Liver (tissue), 9 donors: ENCODE results near the gene MADCAM1. TPM values are rescaled to one million over a fixed set of nuclear protein-coding genes. Genes with fewer than 3 reads are reported as not detected.

ENCODE experiments used
- DNase-seq: peaks from one replicate; pipeline ENCODE4 v3.0.0-alpha.2; 2017; ENCODE audit warnings: low spot score
- H3K27ac ChIP-seq, 2 donors: one replicate each; pipeline ENCODE4 v1.7.0; 2013; ENCODE audit warnings: inconsistent platforms in 2 of 2, low read length in 2 of 2, control low read depth in 1 of 2, low read depth in 1 of 2, mild to moderate bottlenecking in 1 of 2
- H3K27me3 ChIP-seq, 4 donors: one replicate each; pipeline versions ENCODE4 v1.6.1 to v1.7.0; 2013; ENCODE audit warnings: low read length in 3 of 4, inconsistent platforms in 1 of 4, mild to moderate bottlenecking in 1 of 4, moderate library complexity in 1 of 4; ENCODE audit not compliant: control insufficient read depth in 4 of 4, insufficient read depth in 4 of 4
- H3K36me3 ChIP-seq, 4 donors: one replicate each; pipeline versions ENCODE4 v1.6.1 to v1.7.0; 2013; ENCODE audit warnings: low read length in 3 of 4, mild to moderate bottlenecking in 3 of 4, low read depth in 1 of 4, moderate library complexity in 1 of 4; ENCODE audit not compliant: control insufficient read depth in 4 of 4, insufficient read depth in 3 of 4
- H3K4me1 ChIP-seq, 4 donors: one replicate each; pipeline versions ENCODE4 v1.6.1 to v1.7.0; 2013; ENCODE audit warnings: low read length in 3 of 4, mild to moderate bottlenecking in 3 of 4, moderate library complexity in 1 of 4; ENCODE audit not compliant: control insufficient read depth in 4 of 4, insufficient read depth in 4 of 4
- H3K4me3 ChIP-seq, 3 donors: one replicate each; pipeline versions ENCODE4 v1.6.1 to v1.7.0; 2013; ENCODE audit warnings: low read length in 3 of 3, control low read depth in 1 of 3, low read depth in 1 of 3, mild to moderate bottlenecking in 1 of 3
- H3K9ac ChIP-seq, 2 donors: one replicate each; pipeline ENCODE4 v1.7.0; 2013; ENCODE audit warnings: low read length in 2 of 2, mild to moderate bottlenecking in 2 of 2, moderate library complexity in 2 of 2, control low read depth in 1 of 2, low read depth in 1 of 2
- H3K9me3 ChIP-seq, 4 donors: one replicate each; pipeline versions ENCODE4 v1.6.1 to v1.7.0; 2013; ENCODE audit warnings: low read length in 3 of 4; ENCODE audit not compliant: control insufficient read depth in 4 of 4
- EGR1 ChIP-seq, 2 donors: IDR thresholded peaks; 2 replicates each; pipeline ENCODE4 v1.6.1; 2016 to 2018; ENCODE audit warnings: antibody characterized with exemption in 2 of 2, low read depth in 2 of 2
- FOXA1 ChIP-seq: IDR thresholded peaks from 2 replicates; pipeline ENCODE4 v1.6.1; 2016; ENCODE audit warnings: antibody characterized with exemption
- FOXA2 ChIP-seq: IDR thresholded peaks from 2 replicates; pipeline ENCODE4 v1.6.1; 2016; ENCODE audit warnings: antibody characterized with exemption
- GABPA ChIP-seq, 2 donors: IDR thresholded peaks in 1 of 2; conservative IDR thresholded peaks in 1 of 2; 2 replicates each; pipeline ENCODE4 v1.6.1; 2016; ENCODE audit warnings: antibody characterized with exemption in 2 of 2, mild to moderate bottlenecking in 1 of 2, moderate library complexity in 1 of 2
- HNF4A ChIP-seq, 2 donors: conservative IDR thresholded peaks; 2 replicates each; pipeline ENCODE4 v1.6.1; 2016; ENCODE audit warnings: antibody characterized with exemption in 2 of 2, mild to moderate bottlenecking in 2 of 2
- HNF4G ChIP-seq: IDR thresholded peaks from 2 replicates; pipeline ENCODE4 v1.6.1; 2016; ENCODE audit warnings: antibody characterized with exemption
- NR2F2 ChIP-seq: IDR thresholded peaks from 2 replicates; pipeline ENCODE4 v1.6.1; 2016; ENCODE audit warnings: antibody characterized with exemption
- RAD21 ChIP-seq, 2 donors: IDR thresholded peaks; 2 replicates each; pipeline ENCODE4 v1.6.1; 2016; ENCODE audit warnings: antibody characterized with exemption in 2 of 2, mild to moderate bottlenecking in 2 of 2
- RXRA ChIP-seq, 2 donors: IDR thresholded peaks; 2 replicates each; pipeline ENCODE4 v1.6.1; 2017 to 2018; ENCODE audit warnings: antibody characterized with exemption in 2 of 2, mild to moderate bottlenecking in 1 of 2
- SP1 ChIP-seq: IDR thresholded peaks from 2 replicates; pipeline ENCODE4 v1.6.1; 2018; ENCODE audit warnings: antibody characterized with exemption, mild to moderate bottlenecking
- TAF1 ChIP-seq: conservative IDR thresholded peaks from 2 replicates; pipeline ENCODE4 v1.6.1; 2016; ENCODE audit warnings: antibody characterized with exemption, mild to moderate bottlenecking
- YY1 ChIP-seq: IDR thresholded peaks from 2 replicates; pipeline ENCODE4 v1.6.1; 2016; ENCODE audit warnings: antibody characterized with exemption, mild to moderate bottlenecking
- WGBS: extraction: QIAGEN DNeasy Blood & Tissue Kit; methylation state at CpG from one replicate; pipeline ENCODE4 v1.1.7; 2013; 5-methylcytosine and 5-hydroxymethylcytosine counted together
- polyA plus RNA-seq, 2 donors: library from polyadenylated mRNA; stranded (reverse) in 1 of 2; unstranded in 1 of 2; fragments of 200-250 nt in 1 of 2; fragments of >200 nt in 1 of 2; fragmentation: Nextera tagmentation in 1 of 2; extraction: Ambion mirVana in 1 of 2; gene quantifications; one replicate each; pipeline versions ENCODE4 v1.2.1 to v1.2.3, GENCODE V29; 2013 to 2015
- total RNA-seq, 2 donors: library from RNA; depleted of rRNA; stranded (reverse); fragments of >200 nt; gene quantifications; one replicate each; pipeline ENCODE4 v1.2.3, GENCODE V29; 2014
- TF ChIP-seq, protein P1 (sequence below): fragments of 150-350 bp; IDR thresholded peaks from 2 replicates; pipeline ENCODE4 v1.5.1; 2017; ENCODE audit warnings: improper control_type of control experiment, low read depth, low read length; ENCODE audit not compliant: missing input control
- TF ChIP-seq, protein P2 (sequence below): IDR thresholded peaks from 2 replicates; pipeline ENCODE4 v1.6.1; 2016; ENCODE audit warnings: antibody characterized with exemption
- TF ChIP-seq, protein P3 (sequence below): IDR thresholded peaks from 2 replicates; pipeline ENCODE4 v1.6.1; 2016; ENCODE audit warnings: antibody characterized with exemption
- TF ChIP-seq, protein P4 (sequence below): IDR thresholded peaks from 2 replicates; pipeline ENCODE4 v1.6.1; 2016; ENCODE audit warnings: antibody characterized with exemption
- TF ChIP-seq, protein P5 (sequence below): IDR thresholded peaks from 2 replicates; pipeline ENCODE4 v1.6.1; 2016; ENCODE audit warnings: antibody characterized with exemption, mild to moderate bottlenecking
- donor health status: healthy.
- donor health status: healthy.
- donor health status: healthy.
- donor health status: healthy.
- donor health status: healthy.

MADCAM1 gene
- total and polyA plus RNA-seq, 4 donors: 0.17 to 0.32 (median 0.24) TPM

DNA sequence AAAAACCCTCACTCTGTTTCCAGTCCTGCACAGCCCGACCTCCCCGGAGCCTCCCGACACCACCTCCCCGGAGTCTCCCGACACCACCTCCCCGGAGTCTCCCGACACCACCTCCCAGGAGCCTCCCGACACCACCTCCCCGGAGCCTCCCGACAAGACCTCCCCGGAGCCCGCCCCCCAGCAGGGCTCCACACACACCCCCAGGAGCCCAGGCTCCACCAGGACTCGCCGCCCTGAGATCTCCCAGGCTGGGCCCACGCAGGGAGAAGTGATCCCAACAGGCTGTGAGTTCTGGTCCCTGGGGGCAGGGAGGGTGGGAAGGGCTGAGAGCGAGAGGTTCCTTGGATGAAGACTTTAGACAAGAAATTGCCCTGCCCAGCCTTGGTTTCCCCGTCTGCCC lies 5.4 kb downstream of the MADCAM1 start:
- 82% methylated on average over 17 of the region's 17 CpGs for WGBS

DNA sequence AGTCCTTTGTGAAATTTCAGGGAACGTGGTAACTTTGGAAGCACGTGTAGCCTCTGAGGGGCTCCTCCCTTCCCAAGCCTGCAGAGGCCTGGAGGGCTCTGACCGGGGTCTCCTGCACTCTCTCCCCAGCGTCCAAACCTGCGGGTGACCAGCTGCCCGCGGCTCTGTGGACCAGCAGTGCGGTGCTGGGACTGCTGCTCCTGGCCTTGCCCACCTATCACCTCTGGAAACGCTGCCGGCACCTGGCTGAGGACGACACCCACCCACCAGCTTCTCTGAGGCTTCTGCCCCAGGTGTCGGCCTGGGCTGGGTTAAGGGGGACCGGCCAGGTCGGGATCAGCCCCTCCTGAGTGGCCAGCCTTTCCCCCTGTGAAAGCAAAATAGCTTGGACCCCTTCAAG lies 8.3 kb downstream of the MADCAM1 start:
- TF ChIP-seq EGR1 (IDR thresholded peaks at IDR 0.05; ENCODE audit: low read depth in 2 of 2): no peak
- TF ChIP-seq FOXA2: no peak
- TF ChIP-seq RAD21 (IDR thresholded peaks at IDR 0.05): no peak
- TF ChIP-seq, protein P1, sequence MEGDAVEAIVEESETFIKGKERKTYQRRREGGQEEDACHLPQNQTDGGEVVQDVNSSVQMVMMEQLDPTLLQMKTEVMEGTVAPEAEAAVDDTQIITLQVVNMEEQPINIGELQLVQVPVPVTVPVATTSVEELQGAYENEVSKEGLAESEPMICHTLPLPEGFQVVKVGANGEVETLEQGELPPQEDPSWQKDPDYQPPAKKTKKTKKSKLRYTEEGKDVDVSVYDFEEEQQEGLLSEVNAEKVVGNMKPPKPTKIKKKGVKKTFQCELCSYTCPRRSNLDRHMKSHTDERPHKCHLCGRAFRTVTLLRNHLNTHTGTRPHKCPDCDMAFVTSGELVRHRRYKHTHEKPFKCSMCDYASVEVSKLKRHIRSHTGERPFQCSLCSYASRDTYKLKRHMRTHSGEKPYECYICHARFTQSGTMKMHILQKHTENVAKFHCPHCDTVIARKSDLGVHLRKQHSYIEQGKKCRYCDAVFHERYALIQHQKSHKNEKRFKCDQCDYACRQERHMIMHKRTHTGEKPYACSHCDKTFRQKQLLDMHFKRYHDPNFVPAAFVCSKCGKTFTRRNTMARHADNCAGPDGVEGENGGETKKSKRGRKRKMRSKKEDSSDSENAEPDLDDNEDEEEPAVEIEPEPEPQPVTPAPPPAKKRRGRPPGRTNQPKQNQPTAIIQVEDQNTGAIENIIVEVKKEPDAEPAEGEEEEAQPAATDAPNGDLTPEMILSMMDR: no peak
- TF ChIP-seq, protein P2, sequence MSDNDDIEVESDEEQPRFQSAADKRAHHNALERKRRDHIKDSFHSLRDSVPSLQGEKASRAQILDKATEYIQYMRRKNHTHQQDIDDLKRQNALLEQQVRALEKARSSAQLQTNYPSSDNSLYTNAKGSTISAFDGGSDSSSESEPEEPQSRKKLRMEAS: no peak
- TF ChIP-seq, protein P3, sequence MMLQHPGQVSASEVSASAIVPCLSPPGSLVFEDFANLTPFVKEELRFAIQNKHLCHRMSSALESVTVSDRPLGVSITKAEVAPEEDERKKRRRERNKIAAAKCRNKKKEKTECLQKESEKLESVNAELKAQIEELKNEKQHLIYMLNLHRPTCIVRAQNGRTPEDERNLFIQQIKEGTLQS: no peak
- no peak for TF ChIP-seq TAF1
- peaks cover 0 to 1% (median 0%) of the 10 kb centered on the region in 4 donors for H3K36me3 ChIP-seq
- no peaks in the 10 kb centered on the region for H3K9me3 ChIP-seq
- WGBS: 92% methylated on average over 14 of the region's 14 CpGs
- peaks cover 6 to 18% (median 13%) of the 10 kb centered on the region in 4 donors for H3K4me1 ChIP-seq
- no peak overlapping the region for H3K27ac ChIP-seq
- H3K4me3 ChIP-seq: no peak overlapping the region
- no peak overlapping the region for H3K9ac ChIP-seq
- H3K27me3 ChIP-seq: no peaks in the 10 kb centered on the region
- no peak for DNase-seq

More for the DNA sequence above, 5.4 kb downstream of the MADCAM1 start:
- Histone ChIP-seq H3K9ac (no peak overlapping the region), H3K27me3 (peaks cover 0 to 5% (median 0%) of the 10 kb centered on the region in 4 donors), H3K4me1 (peaks cover 0 to 12% (median 4%) of the 10 kb centered on the region in 4 donors), H3K9me3 (no peaks in the 10 kb centered on the region), H3K36me3 (peaks cover 0 to 1% (median 0%) of the 10 kb centered on the region in 4 donors), H3K4me3 (no peak overlapping the region), H3K27ac (no peak overlapping the region)
- DNase-seq: no peak
- TF ChIP-seq, protein P4, sequence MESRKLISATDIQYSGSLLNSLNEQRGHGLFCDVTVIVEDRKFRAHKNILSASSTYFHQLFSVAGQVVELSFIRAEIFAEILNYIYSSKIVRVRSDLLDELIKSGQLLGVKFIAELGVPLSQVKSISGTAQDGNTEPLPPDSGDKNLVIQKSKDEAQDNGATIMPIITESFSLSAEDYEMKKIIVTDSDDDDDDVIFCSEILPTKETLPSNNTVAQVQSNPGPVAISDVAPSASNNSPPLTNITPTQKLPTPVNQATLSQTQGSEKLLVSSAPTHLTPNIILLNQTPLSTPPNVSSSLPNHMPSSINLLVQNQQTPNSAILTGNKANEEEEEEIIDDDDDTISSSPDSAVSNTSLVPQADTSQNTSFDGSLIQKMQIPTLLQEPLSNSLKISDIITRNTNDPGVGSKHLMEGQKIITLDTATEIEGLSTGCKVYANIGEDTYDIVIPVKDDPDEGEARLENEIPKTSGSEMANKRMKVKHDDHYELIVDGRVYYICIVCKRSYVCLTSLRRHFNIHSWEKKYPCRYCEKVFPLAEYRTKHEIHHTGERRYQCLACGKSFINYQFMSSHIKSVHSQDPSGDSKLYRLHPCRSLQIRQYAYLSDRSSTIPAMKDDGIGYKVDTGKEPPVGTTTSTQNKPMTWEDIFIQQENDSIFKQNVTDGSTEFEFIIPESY: no peak
- TF ChIP-seq FOXA2 (no peak), HNF4G (no peak), FOXA1 (no peak), GABPA (IDR thresholded peaks at IDR 0.05 in 1 of 2, conservative IDR thresholded peaks at IDR 0.05 in 1 of 2) (no peak), HNF4A (conservative IDR thresholded peaks at IDR 0.05) (no peak), YY1 (no peak), TAF1 (no peak), NR2F2 (no peak), SP1 (no peak), RXRA (IDR thresholded peaks at IDR 0.05) (no peak)
- TF ChIP-seq, protein P5, sequence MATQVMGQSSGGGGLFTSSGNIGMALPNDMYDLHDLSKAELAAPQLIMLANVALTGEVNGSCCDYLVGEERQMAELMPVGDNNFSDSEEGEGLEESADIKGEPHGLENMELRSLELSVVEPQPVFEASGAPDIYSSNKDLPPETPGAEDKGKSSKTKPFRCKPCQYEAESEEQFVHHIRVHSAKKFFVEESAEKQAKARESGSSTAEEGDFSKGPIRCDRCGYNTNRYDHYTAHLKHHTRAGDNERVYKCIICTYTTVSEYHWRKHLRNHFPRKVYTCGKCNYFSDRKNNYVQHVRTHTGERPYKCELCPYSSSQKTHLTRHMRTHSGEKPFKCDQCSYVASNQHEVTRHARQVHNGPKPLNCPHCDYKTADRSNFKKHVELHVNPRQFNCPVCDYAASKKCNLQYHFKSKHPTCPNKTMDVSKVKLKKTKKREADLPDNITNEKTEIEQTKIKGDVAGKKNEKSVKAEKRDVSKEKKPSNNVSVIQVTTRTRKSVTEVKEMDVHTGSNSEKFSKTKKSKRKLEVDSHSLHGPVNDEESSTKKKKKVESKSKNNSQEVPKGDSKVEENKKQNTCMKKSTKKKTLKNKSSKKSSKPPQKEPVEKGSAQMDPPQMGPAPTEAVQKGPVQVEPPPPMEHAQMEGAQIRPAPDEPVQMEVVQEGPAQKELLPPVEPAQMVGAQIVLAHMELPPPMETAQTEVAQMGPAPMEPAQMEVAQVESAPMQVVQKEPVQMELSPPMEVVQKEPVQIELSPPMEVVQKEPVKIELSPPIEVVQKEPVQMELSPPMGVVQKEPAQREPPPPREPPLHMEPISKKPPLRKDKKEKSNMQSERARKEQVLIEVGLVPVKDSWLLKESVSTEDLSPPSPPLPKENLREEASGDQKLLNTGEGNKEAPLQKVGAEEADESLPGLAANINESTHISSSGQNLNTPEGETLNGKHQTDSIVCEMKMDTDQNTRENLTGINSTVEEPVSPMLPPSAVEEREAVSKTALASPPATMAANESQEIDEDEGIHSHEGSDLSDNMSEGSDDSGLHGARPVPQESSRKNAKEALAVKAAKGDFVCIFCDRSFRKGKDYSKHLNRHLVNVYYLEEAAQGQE: no peak
- TF ChIP-seq, protein P1: no peak
